ENCODE measurements around the gene DNAJB11. TPM values are rescaled to one million over a fixed set of nuclear protein-coding genes. Genes with fewer than 3 reads are reported as not detected.

Gene DNAJB11
- total and polyA plus RNA-seq, 2 of the 4 experiments (the other 2 are of a cell fraction): 27.4 to 48.6 TPM

- TF ChIP-seq NFE2L2 (IDR thresholded peaks at IDR 0.05; ENCODE audit: low read depth, low read length): no peak
- no peak for TF ChIP-seq POLR2A (IDR thresholded peaks at IDR 0.05; ENCODE audit: low read depth, low read length)
These were observed 49.3 kb upstream of the DNAJB11 start (continued) for GRCh38 chr3:186520957-186521842.

GRCh38 chr3:186523022-186523421 is 47.5 kb upstream of the DNAJB11 start:
- no peak overlapping the region for H3K18ac ChIP-seq (ENCODE audit: low read depth, low read length)
- WGBS, 2 experiments (ENCODE audit: extremely low coverage in 2 of 2, insufficient read length in 1 of 2): 46% methylated on average over 2 of the region's 6 CpGs; no CpG with 5 or more reads in 1 of the 2 experiments
- no peaks in the 10 kb centered on the region for H3K9me1 ChIP-seq (ENCODE audit: insufficient read depth, low read length)
- no peak overlapping the region for H3K56ac ChIP-seq (ENCODE audit: extremely low read depth, insufficient read depth, low read length)
- no peak overlapping the region for H3K9ac ChIP-seq (ENCODE audit: low read depth, low read length)
- BruUV-seq (replicated peaks): no TSS peak
- H2AK9ac ChIP-seq (replicated peaks; ENCODE audit: low read depth, low read length, poor library complexity): no peak overlapping the region
- H4K8ac ChIP-seq (ENCODE audit: low read depth in 2 of 2, low read length in 2 of 2): no peak overlapping the region
- H3K4ac ChIP-seq (ENCODE audit: low read depth, low read length): no peak overlapping the region
- H4K91ac ChIP-seq (ENCODE audit: insufficient read depth, low read depth, low read length): no peak overlapping the region
- H3K4me3 ChIP-seq (ENCODE audit: insufficient read depth, low read depth, low read length): no peak overlapping the region
- no peaks in the 10 kb centered on the region for H3K36me3 ChIP-seq (ENCODE audit: control insufficient read depth, insufficient read depth, low read length)
- ATAC-seq (ENCODE audit: low read depth) (no peak), DNase-seq (no peak)
- H3K79me1 ChIP-seq (ENCODE audit: low read depth in 1 of 2, low read length in 2 of 2): no peaks in the 10 kb centered on the region
- H2AFZ ChIP-seq (replicated peaks; ENCODE audit: low read length, poor library complexity): no peak overlapping the region
- intact Hi-C loops (cut with micrococcal nuclease): no loop called here
- no peak overlapping the region for H2BK20ac ChIP-seq (ENCODE audit: low read depth, low read length)
- in situ Hi-C loops (cut with MboI; ENCODE audit: low sequenced_read_pairs): no loop called here
- H3K27ac ChIP-seq (ENCODE audit: insufficient read depth, low read length): no peak overlapping the region
- H3K27me3 ChIP-seq (ENCODE audit: control insufficient read depth, insufficient read depth, low read length): peaks cover 32% of the 10 kb centered on the region
- no peaks in the 10 kb centered on the region for H3K4me1 ChIP-seq (ENCODE audit: control insufficient read depth, insufficient read depth, low read length)
- dilution Hi-C loops (cut with HindIII; ENCODE audit: low sequenced_read_pairs, unreplicated experiment): no loop called here
- no peaks in the 10 kb centered on the region for H4K20me1 ChIP-seq (ENCODE audit: insufficient read depth, low read length)
- no peak overlapping the region for H2AK5ac ChIP-seq (ENCODE audit: low read depth, low read length)
- no peak overlapping the region for H3K23ac ChIP-seq (ENCODE audit: low read depth, low read length)
- no peak overlapping the region for H2BK120ac ChIP-seq (ENCODE audit: low read depth, low read length)
- no peak overlapping the region for H2BK15ac ChIP-seq (ENCODE audit: low read depth, low read length)
- no peak overlapping the region for H2BK5ac ChIP-seq (ENCODE audit: low read depth, low read length, poor library complexity, severe bottlenecking)
- H3K9me3 ChIP-seq (ENCODE audit: control insufficient read depth, insufficient read depth, low read length): no peaks in the 10 kb centered on the region
- no peak overlapping the region for H3K14ac ChIP-seq (replicated peaks; ENCODE audit: low read depth, low read length)
- ChIA-PET POLR2A (ENCODE audit: unreplicated experiment) (no interaction called here), CTCF (interaction anchor here (0.8 kb wide), 1 partner anchor 18 kb away, joined by 3 read pairs; no protein-coding TSS in a partner anchor)
- no peak overlapping the region for H3K4me2 ChIP-seq (ENCODE audit: low read depth, low read length)
- H4K5ac ChIP-seq (ENCODE audit: low read depth, low read length): no peak overlapping the region
- TF ChIP-seq MAZ (IDR thresholded peaks at IDR 0.05; ENCODE audit: borderline replicate concordance, low read depth, low read length): no peak
- TF ChIP-seq USF2 (IDR thresholded peaks at IDR 0.05; ENCODE audit: low read depth, low read length): no peak; the same call in 1 of the 2 replicates
- TF ChIP-seq CTCF (conservative IDR thresholded peaks at IDR 0.05; ENCODE audit: low read depth, low read length): no peak

Measured in IMR-90 (cell line).